NB4 (cell line): ENCODE measurements around the gene EFL1.

Experiments
- MAX ChIP-seq: IDR thresholded peaks from 2 replicates; pipeline ENCODE4 v1.6.1; 2011; ENCODE audit warnings: low read depth, low read length
- MYC ChIP-seq: IDR thresholded peaks from 2 replicates; pipeline ENCODE4 v1.6.1; 2011; ENCODE audit warnings: low read depth, low read length
- POLR2A ChIP-seq: IDR thresholded peaks from 2 replicates; pipeline ENCODE4 v1.6.1; 2011; ENCODE audit warnings: mild to moderate bottlenecking; ENCODE audit not compliant: insufficient read length; ENCODE audit errors: extremely low read depth
- TF ChIP-seq, protein P1 (sequence below): IDR thresholded peaks from one replicate; pipeline ENCODE4 v1.5.1; 2012; ENCODE audit warnings: low read depth, low read length

DNA sequence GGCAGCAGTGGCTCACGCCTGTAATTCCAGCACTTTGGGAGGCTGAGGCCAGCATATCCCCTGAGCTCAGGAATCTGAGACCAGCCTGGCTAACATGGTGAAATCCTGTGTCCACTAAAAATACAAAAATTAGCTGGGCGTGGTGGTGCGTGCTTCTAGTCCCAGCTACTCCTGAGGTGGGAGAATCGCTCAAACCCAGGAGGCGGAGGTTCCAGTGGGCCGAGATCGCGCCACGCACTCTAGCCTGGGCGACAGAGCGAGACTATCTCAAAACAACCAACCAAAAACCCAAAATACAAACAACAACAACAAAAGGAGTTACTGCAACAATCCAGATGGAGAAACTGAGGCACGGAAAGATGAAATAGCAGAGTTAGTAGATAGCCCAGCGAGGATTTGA is 35.5 kb upstream of the EFL1 start:
- TF ChIP-seq, protein P1, sequence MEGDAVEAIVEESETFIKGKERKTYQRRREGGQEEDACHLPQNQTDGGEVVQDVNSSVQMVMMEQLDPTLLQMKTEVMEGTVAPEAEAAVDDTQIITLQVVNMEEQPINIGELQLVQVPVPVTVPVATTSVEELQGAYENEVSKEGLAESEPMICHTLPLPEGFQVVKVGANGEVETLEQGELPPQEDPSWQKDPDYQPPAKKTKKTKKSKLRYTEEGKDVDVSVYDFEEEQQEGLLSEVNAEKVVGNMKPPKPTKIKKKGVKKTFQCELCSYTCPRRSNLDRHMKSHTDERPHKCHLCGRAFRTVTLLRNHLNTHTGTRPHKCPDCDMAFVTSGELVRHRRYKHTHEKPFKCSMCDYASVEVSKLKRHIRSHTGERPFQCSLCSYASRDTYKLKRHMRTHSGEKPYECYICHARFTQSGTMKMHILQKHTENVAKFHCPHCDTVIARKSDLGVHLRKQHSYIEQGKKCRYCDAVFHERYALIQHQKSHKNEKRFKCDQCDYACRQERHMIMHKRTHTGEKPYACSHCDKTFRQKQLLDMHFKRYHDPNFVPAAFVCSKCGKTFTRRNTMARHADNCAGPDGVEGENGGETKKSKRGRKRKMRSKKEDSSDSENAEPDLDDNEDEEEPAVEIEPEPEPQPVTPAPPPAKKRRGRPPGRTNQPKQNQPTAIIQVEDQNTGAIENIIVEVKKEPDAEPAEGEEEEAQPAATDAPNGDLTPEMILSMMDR, result no peak
- TF ChIP-seq POLR2A, result no peak
- no peak for TF ChIP-seq MYC
- TF ChIP-seq MAX, result no peak
